IMR-90 (cell line): ENCODE data around the gene CD151. TPM values are rescaled to one million over a fixed set of nuclear protein-coding genes. Genes with fewer than 3 reads are reported as not detected.

Source experiments
- ATAC-seq: fragments of 200-7000 bp; cut with Tn5 transposase; 2 replicates; pipeline ENCODE4 v1.9.1; 2020; ENCODE audit warnings: low read depth, mild to moderate bottlenecking, moderate library complexity
- BruUV-seq: library from RNA; stranded (reverse); fragments of 400-500 nt; replicated peaks from 2 replicates; lab custom pipeline; 2021; lab: Mats Ljungman, UMichigan
- CTCF ChIA-PET: fragments of 300-600 bp; formaldehyde crosslinking; extraction: SDS; loops from one replicate; lab custom pipeline; 2021; ENCODE audit warnings: antibody characterized with exemption; lab: Yijun Ruan, JAX
- POLR2A ChIA-PET: fragments of 300-600 bp; sonication (Branson Sonifier 250); formaldehyde crosslinking; loops from one replicate; lab custom pipeline; 2022; ENCODE audit warnings: antibody characterized with exemption; ENCODE audit not compliant: unreplicated experiment; lab: Charles Lee
- DNase-seq: peaks from one replicate; pipeline ENCODE4 v3.0.0; 2013
- H2AFZ ChIP-seq: replicated peaks from 2 replicates; pipeline ENCODE3; 2013; ENCODE audit warnings: low read length, mild to moderate bottlenecking; ENCODE audit not compliant: poor library complexity
- H2AK5ac ChIP-seq: 2 replicates; pipeline ENCODE4 v1.6.1; 2013; ENCODE audit warnings: low read depth, low read length, inconsistent platforms
- H2AK9ac ChIP-seq: replicated peaks from 2 replicates; pipeline ENCODE3; 2013; ENCODE audit warnings: mild to moderate bottlenecking, low read depth, low read length, moderate library complexity; ENCODE audit not compliant: poor library complexity
- H2BK120ac ChIP-seq: 2 replicates; pipeline ENCODE4 v1.6.1; 2013; ENCODE audit warnings: low read depth, low read length, inconsistent platforms
- H2BK15ac ChIP-seq: 3 replicates; pipeline ENCODE4 v1.6.1; 2013; ENCODE audit warnings: low read depth, low read length, inconsistent platforms
- H2BK20ac ChIP-seq: 2 replicates; pipeline ENCODE4 v1.6.1; 2013; ENCODE audit warnings: low read depth, mild to moderate bottlenecking, inconsistent platforms, low read length, moderate library complexity
- H2BK5ac ChIP-seq: 2 replicates; pipeline ENCODE4 v1.6.1; 2013; ENCODE audit warnings: mild to moderate bottlenecking, low read depth, low read length, inconsistent platforms; ENCODE audit not compliant: poor library complexity, severe bottlenecking
- H3K14ac ChIP-seq: replicated peaks from 2 replicates; pipeline ENCODE4 v1.6.1; 2013; ENCODE audit warnings: low read depth, low read length, inconsistent platforms
- H3K18ac ChIP-seq: 2 replicates; pipeline ENCODE4 v1.6.1; 2013; ENCODE audit warnings: low read depth, low read length, control low read depth
- H3K23ac ChIP-seq: 2 replicates; pipeline ENCODE4 v1.6.1; 2013; ENCODE audit warnings: low read depth, low read length, inconsistent platforms
- H3K27ac ChIP-seq: 2 replicates; pipeline ENCODE4 v1.5.1; 2013; ENCODE audit warnings: mild to moderate bottlenecking, control low read depth, low read length; ENCODE audit not compliant: insufficient read depth
- H3K27me3 ChIP-seq: 2 replicates; pipeline ENCODE4 v1.6.1; 2013; ENCODE audit warnings: low read length; ENCODE audit not compliant: control insufficient read depth, insufficient read depth
- H3K36me3 ChIP-seq: 2 replicates; pipeline ENCODE4 v1.6.1; 2013; ENCODE audit warnings: low read length, mixed read lengths; ENCODE audit not compliant: control insufficient read depth, insufficient read depth
- H3K4ac ChIP-seq: 2 replicates; pipeline ENCODE4 v1.6.1; 2013; ENCODE audit warnings: low read depth, low read length, inconsistent platforms
- H3K4me1 ChIP-seq: 2 replicates; pipeline ENCODE4 v1.6.1; 2013; ENCODE audit warnings: low read length, mixed read lengths; ENCODE audit not compliant: control insufficient read depth, insufficient read depth
- H3K4me2 ChIP-seq: 2 replicates; pipeline ENCODE4 v1.6.1; 2013; ENCODE audit warnings: low read depth, mild to moderate bottlenecking, control low read depth, low read length, moderate library complexity
- H3K4me3 ChIP-seq: 2 replicates; pipeline ENCODE4 v1.5.1; 2013; ENCODE audit warnings: low read depth, mild to moderate bottlenecking, control low read depth, low read length, moderate library complexity; ENCODE audit not compliant: insufficient read depth
- H3K56ac ChIP-seq: 2 replicates; pipeline ENCODE4 v1.6.1; 2013; ENCODE audit warnings: low read length, inconsistent platforms; ENCODE audit not compliant: insufficient read depth; ENCODE audit errors: extremely low read depth
- H3K79me1 ChIP-seq, 2 experiments: 2 replicates each; pipeline ENCODE4 v1.6.1; 2013; ENCODE audit warnings: low read length in 2 of 2, inconsistent platforms in 1 of 2, low read depth in 1 of 2
- H3K9ac ChIP-seq: 2 replicates; pipeline ENCODE4 v1.6.1; 2013; ENCODE audit warnings: low read depth, low read length, control low read depth
- H3K9me1 ChIP-seq: 2 replicates; pipeline ENCODE4 v1.6.1; 2013; ENCODE audit warnings: low read length, inconsistent platforms; ENCODE audit not compliant: insufficient read depth
- H3K9me3 ChIP-seq: 2 replicates; pipeline ENCODE4 v1.6.1; 2013; ENCODE audit warnings: low read length; ENCODE audit not compliant: control insufficient read depth, insufficient read depth
- H4K20me1 ChIP-seq: 2 replicates; pipeline ENCODE4 v1.6.1; 2013; ENCODE audit warnings: low read length, inconsistent platforms; ENCODE audit not compliant: insufficient read depth
- H4K5ac ChIP-seq: 2 replicates; pipeline ENCODE4 v1.6.1; 2013; ENCODE audit warnings: mild to moderate bottlenecking, low read depth, low read length, control low read depth
- H4K8ac ChIP-seq, 2 experiments: 2 replicates each; pipeline ENCODE4 v1.6.1; 2013; ENCODE audit warnings: low read depth in 2 of 2, low read length in 2 of 2, control low read depth in 1 of 2, inconsistent platforms in 1 of 2
- H4K91ac ChIP-seq: 2 replicates; pipeline ENCODE4 v1.6.1; 2013; ENCODE audit warnings: low read depth, low read length, inconsistent platforms; ENCODE audit not compliant: insufficient read depth
- BHLHE40 ChIP-seq: fragments of 150-350 bp; IDR thresholded peaks from 2 replicates; pipeline ENCODE4 v1.6.1; 2016; ENCODE audit warnings: mild to moderate bottlenecking, low read depth, low read length
- CEBPB ChIP-seq: IDR thresholded peaks from 2 replicates; pipeline ENCODE4 v1.6.1; 2012; ENCODE audit warnings: low read depth, low read length, improper control_type of control experiment
- CHD1 ChIP-seq: IDR thresholded peaks from 2 replicates; pipeline ENCODE4 v1.6.1; 2012; ENCODE audit warnings: low read depth, low read length, improper control_type of control experiment
- CTCF ChIP-seq: conservative IDR thresholded peaks from 2 replicates; pipeline ENCODE4 v1.5.1; 2012; ENCODE audit warnings: mild to moderate bottlenecking, low read depth, low read length, improper control_type of control experiment
- ELK1 ChIP-seq: fragments of 150-350 bp; IDR thresholded peaks from 2 replicates; pipeline ENCODE4 v1.6.1; 2016; ENCODE audit warnings: low read depth, mild to moderate bottlenecking, low read length, moderate library complexity, borderline replicate concordance
- FOS ChIP-seq: fragments of 150-350 bp; IDR thresholded peaks from 2 replicates; pipeline ENCODE4 v1.6.1; 2016; ENCODE audit warnings: low read depth, low read length
- MAFK ChIP-seq: IDR thresholded peaks from 2 replicates; pipeline ENCODE4 v1.6.1; 2012; ENCODE audit warnings: low read depth, low read length, improper control_type of control experiment
- MAZ ChIP-seq: IDR thresholded peaks from 2 replicates; pipeline ENCODE4 v1.6.1; 2012; ENCODE audit warnings: low read depth, mild to moderate bottlenecking, low read length, improper control_type of control experiment, moderate library complexity, borderline replicate concordance
- MXI1 ChIP-seq: IDR thresholded peaks from 2 replicates; pipeline ENCODE4 v1.6.1; 2012; ENCODE audit warnings: low read depth, mild to moderate bottlenecking, low read length, moderate library complexity, borderline replicate concordance
- NFE2L2 ChIP-seq: fragments of 150-350 bp; IDR thresholded peaks from 2 replicates; pipeline ENCODE4 v1.6.1; 2016; ENCODE audit warnings: low read depth, mild to moderate bottlenecking, low read length
- POLR2A ChIP-seq: IDR thresholded peaks from 2 replicates; pipeline ENCODE4 v1.6.1; 2012; ENCODE audit warnings: mild to moderate bottlenecking, low read depth, low read length
- RAD21 ChIP-seq: IDR thresholded peaks from 2 replicates; pipeline ENCODE4 v1.6.1; 2012; ENCODE audit warnings: low read length, improper control_type of control experiment
- RCOR1 ChIP-seq: IDR thresholded peaks from 2 replicates; pipeline ENCODE4 v1.6.1; 2012; ENCODE audit warnings: mild to moderate bottlenecking, low read length, improper control_type of control experiment; ENCODE audit not compliant: insufficient replicate concordance
- RFX5 ChIP-seq: IDR thresholded peaks from 2 replicates; pipeline ENCODE4 v1.8.0; 2012; ENCODE audit warnings: low read depth, mild to moderate bottlenecking, low read length, moderate library complexity
- WGBS, 2 experiments: methylation state at CpG; one replicate each; pipeline versions ENCODE4 v1.1.5 to v1.1.7; 2013; ENCODE audit warnings: missing lambda C conversion rate in 2 of 2; ENCODE audit not compliant: insufficient read length in 1 of 2; ENCODE audit errors: extremely low coverage in 2 of 2; 5-methylcytosine and 5-hydroxymethylcytosine counted together
- dilution Hi-C: fragments of 300-500 bp; cut with HindIII; formaldehyde crosslinking; loops from one replicate; pipeline ENCODE4 v1.14.3; 2018; ENCODE audit warnings: low sequenced_read_pairs; ENCODE audit not compliant: unreplicated experiment
- in situ Hi-C: fragments of 300-500 bp; cut with MboI; formaldehyde crosslinking; loops from 3 replicates; pipeline ENCODE4 v1.14.3; 2019; ENCODE audit warnings: low sequenced_read_pairs, inconsistent platforms, mixed read lengths
- intact Hi-C: fragments of 100-400 bp; cut with micrococcal nuclease; formaldehyde crosslinking; loops from 2 replicates; pipeline ENCODE4 v1.10.0; 2022
- polyA plus RNA-seq, 3 experiments: library from polyadenylated mRNA; depleted of rRNA; stranded (reverse); fragments of >200 nt; gene quantifications; 2 replicates each; pipeline ENCODE4 v1.2.3, GENCODE V29; 2012; ENCODE audit warnings: low replicate concordance in 1 of 3
- total RNA-seq: library from RNA; depleted of rRNA; stranded (reverse); fragments of >200 nt; gene quantifications from 2 replicates; pipeline ENCODE4 v1.2.3, GENCODE V29; 2012
- TF ChIP-seq, protein P1 (sequence below): fragments of 150-350 bp; IDR thresholded peaks from 2 replicates; pipeline ENCODE4 v1.6.1; 2017; ENCODE audit warnings: mild to moderate bottlenecking, antibody characterized with exemption, low read length, low read depth

Gene CD151
- total and polyA plus RNA-seq, 2 of the 4 experiments (the other 2 are of a cell fraction), result 1,150 to 1,267 TPM

- no peak for TF ChIP-seq CTCF
- no peak for TF ChIP-seq ELK1
- TF ChIP-seq POLR2A, result no peak
- TF ChIP-seq RAD21, result no peak
- TF ChIP-seq CHD1, result no peak
- no peak for TF ChIP-seq RCOR1
- no peak for TF ChIP-seq MXI1
- TF ChIP-seq, protein P1, sequence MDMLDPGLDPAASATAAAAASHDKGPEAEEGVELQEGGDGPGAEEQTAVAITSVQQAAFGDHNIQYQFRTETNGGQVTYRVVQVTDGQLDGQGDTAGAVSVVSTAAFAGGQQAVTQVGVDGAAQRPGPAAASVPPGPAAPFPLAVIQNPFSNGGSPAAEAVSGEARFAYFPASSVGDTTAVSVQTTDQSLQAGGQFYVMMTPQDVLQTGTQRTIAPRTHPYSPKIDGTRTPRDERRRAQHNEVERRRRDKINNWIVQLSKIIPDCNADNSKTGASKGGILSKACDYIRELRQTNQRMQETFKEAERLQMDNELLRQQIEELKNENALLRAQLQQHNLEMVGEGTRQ, result no peak
- TF ChIP-seq CEBPB, result no peak
- no peak for TF ChIP-seq NFE2L2
- TF ChIP-seq BHLHE40, result no peak
- TF ChIP-seq RFX5, result no peak
- no peak for TF ChIP-seq MAZ
- TF ChIP-seq FOS, result no peak
- TF ChIP-seq MAFK, result no peak
- Histone ChIP-seq H3K4me3 (no peak overlapping the region), H3K23ac (no peak overlapping the region), H3K4ac (no peak overlapping the region), H4K5ac (no peak overlapping the region), H3K4me1 (peaks cover 7% of the 10 kb centered on the region), H3K27ac (no peak overlapping the region), H2BK20ac (no peak overlapping the region), H3K18ac (no peak overlapping the region), H3K9me3 (no peaks in the 10 kb centered on the region), H4K91ac (no peak overlapping the region), H3K4me2 (no peak overlapping the region), H2AFZ (no peak overlapping the region), H3K36me3 (peaks cover 23% of the 10 kb centered on the region; the same call in 1 of the 2 replicates), H2AK9ac (peak overlapping the region; percentile 42), H2BK15ac (no peak overlapping the region), H3K9me1 (0 out of 2 replicates have a peak, but pooled peaks cover 3% of the 10 kb centered on the region), H3K27me3 (no peaks in the 10 kb centered on the region), H4K8ac (no peak overlapping the region), H4K20me1 (no peaks in the 10 kb centered on the region; the same call in 1 of the 2 replicates), H2AK5ac (peak overlapping the region; percentile 16), H3K56ac (no peak overlapping the region), H3K79me1 (peaks cover 0 to 21% of the 10 kb centered on the region in 2 experiments; a peak in 2 of 4 replicates), H2BK120ac (no peak overlapping the region), H2BK5ac (no peak overlapping the region), H3K14ac (no peak overlapping the region), H3K9ac (no peak overlapping the region)
- POLR2A ChIA-PET, result no interaction called here
- 28% methylated on average over 5 of the region's 18 CpGs; no CpG with 5 or more reads in 1 of the 2 experiments for WGBS, 2 experiments
- CTCF ChIA-PET, result no interaction called here
- dilution Hi-C loops (no loop called here), intact Hi-C loops (no loop called here), in situ Hi-C loops (no loop called here)
- DNase-seq (no peak), ATAC-seq (peak; percentile 64)
- BruUV-seq, result no TSS peak
Measured at GRCh38 chr11:790721-791564, 41.8 kb upstream of the CD151 start.
